Suprapubic skin (tissue), 4 donors: ENCODE data around the gene CCBE1.

Experiments used
- POLR2A ChIP-seq, 2 donors: fragments of 450-650 bp; IDR thresholded peaks; one replicate each; pipeline ENCODE4 v1.6.1; 2017; ENCODE audit warnings: antibody characterized with exemption in 2 of 2, mild to moderate bottlenecking in 2 of 2, moderate library complexity in 2 of 2
- POLR2AphosphoS5 ChIP-seq, 3 donors: sonication (generic); formaldehyde crosslinking; IDR thresholded peaks; one replicate each; pipeline ENCODE4 v1.6.1; 2017; ENCODE audit warnings: antibody characterized with exemption in 3 of 3
- TF ChIP-seq, protein P1 (sequence below), 2 donors: fragments of 200-600 bp in 1 of 2; fragments of 450-650 bp in 1 of 2; sonication (generic) in 1 of 2; IDR thresholded peaks; one replicate each; pipeline ENCODE4 v1.5.1; 2016 to 2019; ENCODE audit warnings: antibody characterized with exemption in 2 of 2, mild to moderate bottlenecking in 1 of 2, moderate library complexity in 1 of 2

DNA sequence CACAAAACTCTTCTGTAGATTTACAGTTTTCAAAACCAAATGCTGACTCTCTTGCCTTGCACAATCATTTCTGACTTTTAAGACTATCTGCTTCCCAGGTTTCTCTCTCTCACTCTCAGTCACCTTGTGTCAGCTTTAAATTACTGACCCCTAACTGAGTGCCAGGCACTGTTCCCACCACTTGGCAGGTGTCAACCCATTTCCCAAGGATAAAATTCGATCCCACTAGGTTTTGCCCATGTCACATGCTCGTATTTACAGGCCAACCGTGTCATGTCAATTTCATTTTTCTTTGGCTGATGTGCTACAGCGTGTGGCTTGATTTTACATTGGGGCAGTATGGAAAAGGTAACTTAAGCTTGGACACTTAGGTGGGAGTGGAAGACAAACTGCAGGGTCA is 312.0 kb downstream of the CCBE1 start:
- TF ChIP-seq, protein P1, sequence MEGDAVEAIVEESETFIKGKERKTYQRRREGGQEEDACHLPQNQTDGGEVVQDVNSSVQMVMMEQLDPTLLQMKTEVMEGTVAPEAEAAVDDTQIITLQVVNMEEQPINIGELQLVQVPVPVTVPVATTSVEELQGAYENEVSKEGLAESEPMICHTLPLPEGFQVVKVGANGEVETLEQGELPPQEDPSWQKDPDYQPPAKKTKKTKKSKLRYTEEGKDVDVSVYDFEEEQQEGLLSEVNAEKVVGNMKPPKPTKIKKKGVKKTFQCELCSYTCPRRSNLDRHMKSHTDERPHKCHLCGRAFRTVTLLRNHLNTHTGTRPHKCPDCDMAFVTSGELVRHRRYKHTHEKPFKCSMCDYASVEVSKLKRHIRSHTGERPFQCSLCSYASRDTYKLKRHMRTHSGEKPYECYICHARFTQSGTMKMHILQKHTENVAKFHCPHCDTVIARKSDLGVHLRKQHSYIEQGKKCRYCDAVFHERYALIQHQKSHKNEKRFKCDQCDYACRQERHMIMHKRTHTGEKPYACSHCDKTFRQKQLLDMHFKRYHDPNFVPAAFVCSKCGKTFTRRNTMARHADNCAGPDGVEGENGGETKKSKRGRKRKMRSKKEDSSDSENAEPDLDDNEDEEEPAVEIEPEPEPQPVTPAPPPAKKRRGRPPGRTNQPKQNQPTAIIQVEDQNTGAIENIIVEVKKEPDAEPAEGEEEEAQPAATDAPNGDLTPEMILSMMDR (IDR thresholded peaks at IDR 0.05) = no peak
- no peak for TF ChIP-seq POLR2A (IDR thresholded peaks at IDR 0.05)
- TF ChIP-seq POLR2AphosphoS5 (IDR thresholded peaks at IDR 0.05) = no peak
